Measurements from ENCODE around the gene TULP4.

GRCh38 chr6:158560836-158561320, 248.6 kb downstream of the TULP4 start:
- TF ChIP-seq CREB5 (CRISPR knock-in tag; IDR thresholded peaks at IDR 0.05; ENCODE audit: low read depth), result no peak
- TF ChIP-seq ARNTL (CRISPR knock-in tag; IDR thresholded peaks at IDR 0.05; ENCODE audit: borderline replicate concordance, low read depth), result no peak
- TF ChIP-seq PATZ1 (CRISPR knock-in tag; IDR thresholded peaks at IDR 0.05; ENCODE audit: borderline replicate concordance), result no peak
- no peak for TF ChIP-seq SNAI2 (CRISPR knock-in tag; IDR thresholded peaks at IDR 0.05)
- no peak for TF ChIP-seq OSR1 (CRISPR knock-in tag; IDR thresholded peaks at IDR 0.05)
- TF ChIP-seq ZFP30 (CRISPR knock-in tag; IDR thresholded peaks at IDR 0.05), result no peak
- TF ChIP-seq ZFP3 (CRISPR knock-in tag; IDR thresholded peaks at IDR 0.05), result no peak
- TF ChIP-seq ISL1 (CRISPR knock-in tag; IDR thresholded peaks at IDR 0.05), result no peak

Data from SK-N-SH treated with all-trans-retinoic acid at 6 μM for 48 hours (cell line).